SK-N-DZ (cell line): ENCODE measurements around the gene TCL1B.

ENCODE experiments used
- small RNA-seq, 2 experiments: library from RNA; depleted of rRNA; stranded (forward); fragments of <200 nt; gene quantifications; one replicate each; pipeline ENCODE3, GENCODE V24; 2014

Gene TCL1B

Small RNA genes within 50 kb of the gene (small RNA-seq; reads per million reads assigned to genes)
- 0 reads per million in 2 experiments for gene RF02193
